ENCODE data around the gene TFR2. TPM values are rescaled to one million over a fixed set of nuclear protein-coding genes. Genes with fewer than 3 reads are reported as not detected.

TFR2 gene
- total and polyA plus RNA-seq, 2 donors: 0.69 to 0.81 TPM

DNA sequence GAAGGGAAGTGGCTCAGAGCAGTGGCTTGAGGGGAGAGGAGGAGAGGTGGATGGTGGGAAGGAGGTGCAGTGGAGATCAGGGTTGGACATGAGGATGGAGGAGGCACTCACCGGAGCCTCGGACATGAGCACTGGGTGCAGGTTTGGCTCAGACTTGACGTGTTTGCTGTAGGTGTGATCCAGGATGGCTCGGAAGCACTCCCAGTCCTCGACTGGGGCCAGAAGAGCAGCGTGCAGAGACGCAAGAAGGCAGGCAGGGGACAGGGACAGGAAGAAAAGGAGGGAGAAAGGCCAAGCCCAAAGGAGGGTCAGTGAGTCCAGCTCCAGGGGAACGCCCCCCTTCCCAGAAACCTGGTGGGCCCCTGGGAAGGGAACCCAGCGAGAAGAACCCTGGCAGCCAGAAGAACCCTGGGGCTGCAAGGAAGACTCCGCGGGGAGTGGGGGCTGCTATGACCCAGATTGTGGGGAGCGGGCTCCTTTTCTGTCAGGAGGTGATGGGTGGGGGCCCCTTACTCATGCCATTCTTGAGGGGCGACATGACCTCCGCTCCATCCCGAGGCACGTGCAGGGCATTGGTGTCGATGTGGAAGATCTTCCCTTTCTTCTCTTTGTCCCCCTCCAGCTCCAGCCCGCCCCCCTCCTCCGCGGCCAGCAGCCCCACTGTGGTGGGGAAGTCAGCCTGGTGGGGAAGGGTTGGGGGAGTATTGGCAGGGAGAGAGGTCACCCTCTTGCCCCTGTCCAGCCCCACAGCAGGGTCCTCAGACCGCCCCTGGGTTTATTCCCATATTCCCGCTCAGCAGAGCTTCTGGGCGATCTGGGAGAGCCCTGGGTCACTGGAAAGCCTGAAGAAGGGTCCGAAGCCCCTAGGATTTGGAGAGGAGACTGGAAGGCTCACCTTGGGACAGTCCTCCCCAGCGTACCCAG lies 13.8 kb upstream of the TFR2 start:
- Histone ChIP-seq H3K36me3 (ENCODE audit: insufficient read depth) (no peaks in the 10 kb centered on the region), H3K27ac (ENCODE audit: low read depth) (no peak overlapping the region), H3K4me1 (ENCODE audit: insufficient read depth) (no peaks in the 10 kb centered on the region), H3K4me3 (ENCODE audit: low read depth, low read length) (no peak overlapping the region)
- WGBS: 46% methylated on average over 25 of the region's 25 CpGs
- DNase-seq (ENCODE audit: extremely low spot score): no peak

DNA sequence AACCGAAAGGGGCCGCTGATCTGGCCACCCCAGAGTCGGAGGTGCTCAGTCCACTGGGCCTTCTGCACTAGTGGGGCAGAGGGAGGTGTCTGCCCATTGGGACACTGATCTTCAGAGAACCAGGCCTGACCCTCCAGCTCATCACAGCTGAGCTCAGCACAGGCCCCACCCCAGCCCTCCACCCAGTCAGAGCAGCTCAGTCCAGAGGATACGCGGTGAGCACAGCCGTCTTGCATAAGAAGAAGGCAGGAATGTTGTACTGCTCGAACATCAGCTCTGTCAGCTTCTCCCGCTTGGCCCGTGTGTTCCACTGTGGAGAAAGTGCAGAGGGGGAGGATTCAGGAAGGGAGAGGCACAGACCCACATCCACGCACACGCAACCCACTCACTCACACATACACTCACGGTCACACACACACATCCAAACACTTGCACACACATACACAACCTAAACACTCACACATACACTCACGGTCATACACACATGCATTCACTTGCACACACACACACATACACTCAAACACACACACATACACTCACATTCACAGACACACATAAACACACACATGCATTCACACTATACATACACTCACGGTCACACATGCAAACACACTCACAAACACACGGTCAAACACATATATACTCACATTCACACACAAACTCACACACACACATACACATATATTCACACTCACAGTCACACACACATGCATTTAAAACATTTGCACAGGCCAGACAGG lies 8.6 kb upstream of the TFR2 start:
- WGBS: 63% methylated on average over 15 of the region's 15 CpGs
- H3K27ac ChIP-seq (ENCODE audit: low read depth): no peak overlapping the region
- DNase-seq (ENCODE audit: extremely low spot score): no peak
- no peak overlapping the region for H3K4me3 ChIP-seq (ENCODE audit: low read depth, low read length)
- no peaks in the 10 kb centered on the region for H3K36me3 ChIP-seq (ENCODE audit: insufficient read depth)
- H3K4me1 ChIP-seq (ENCODE audit: insufficient read depth): no peaks in the 10 kb centered on the region

DNA sequence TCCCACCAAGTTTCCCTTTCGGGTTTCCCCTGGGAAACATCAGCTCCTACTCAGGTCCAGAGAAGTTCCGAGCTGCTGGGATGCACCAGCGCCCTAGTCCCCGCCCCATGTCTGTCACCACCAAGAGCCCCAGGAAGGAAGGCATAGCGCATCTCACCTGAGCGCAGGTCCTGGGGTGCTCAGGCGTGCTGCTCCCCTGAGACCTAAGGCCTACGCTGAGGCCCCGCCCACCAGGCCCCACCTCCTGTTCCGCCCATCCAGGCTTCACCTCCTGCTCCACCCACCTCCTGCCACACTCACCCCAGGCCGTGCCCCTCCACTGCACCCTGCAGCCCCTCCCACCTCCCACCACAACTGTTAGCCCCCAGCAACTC lies 1.2 kb upstream of the TFR2 start:
- 56% methylated on average over 11 of the region's 11 CpGs for WGBS
- DNase-seq (ENCODE audit: extremely low spot score): no peak
- Histone ChIP-seq H3K36me3 (ENCODE audit: insufficient read depth) (no peaks in the 10 kb centered on the region), H3K4me1 (ENCODE audit: insufficient read depth) (no peaks in the 10 kb centered on the region), H3K4me3 (ENCODE audit: low read depth, low read length) (no peak overlapping the region), H3K27ac (ENCODE audit: low read depth) (no peak overlapping the region)

DNA sequence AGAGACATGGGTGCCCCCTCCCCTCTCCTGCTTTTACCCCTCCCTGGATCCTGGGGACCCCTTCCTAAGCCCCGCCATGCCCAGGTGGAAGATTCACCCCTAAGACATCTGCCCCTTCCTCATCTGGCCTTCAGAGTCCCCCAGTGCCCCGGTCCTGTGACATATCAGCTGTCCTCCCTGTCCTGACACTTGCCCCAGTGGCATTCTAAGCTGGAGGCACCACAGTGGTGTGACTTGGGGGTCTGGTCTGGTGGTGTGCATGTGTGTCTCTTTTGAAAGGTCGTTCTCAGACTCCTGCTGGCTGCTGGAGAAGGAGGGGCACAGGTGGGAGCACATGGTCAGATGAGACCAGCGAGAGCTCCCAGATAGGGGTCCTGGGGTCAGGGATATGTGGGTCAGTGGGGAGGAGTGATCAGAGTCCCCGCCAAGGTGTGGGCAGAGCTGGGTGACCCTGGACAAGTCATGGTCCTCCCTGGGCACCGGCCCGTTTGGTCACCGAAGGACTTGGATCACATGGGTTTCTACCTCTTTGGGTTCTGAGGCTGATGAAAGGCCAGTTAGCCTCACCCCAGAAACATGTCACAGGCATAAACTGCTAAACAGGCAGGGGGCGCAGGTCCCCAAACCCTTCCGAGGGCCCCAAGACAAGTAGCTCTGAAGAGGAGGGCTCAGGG lies 645 bp upstream of the TFR2 start:
- H3K4me3 ChIP-seq (ENCODE audit: low read depth, low read length): no peak overlapping the region
- no peak for DNase-seq (ENCODE audit: extremely low spot score)
- WGBS: 81% methylated on average over 10 of the region's 10 CpGs

DNA sequence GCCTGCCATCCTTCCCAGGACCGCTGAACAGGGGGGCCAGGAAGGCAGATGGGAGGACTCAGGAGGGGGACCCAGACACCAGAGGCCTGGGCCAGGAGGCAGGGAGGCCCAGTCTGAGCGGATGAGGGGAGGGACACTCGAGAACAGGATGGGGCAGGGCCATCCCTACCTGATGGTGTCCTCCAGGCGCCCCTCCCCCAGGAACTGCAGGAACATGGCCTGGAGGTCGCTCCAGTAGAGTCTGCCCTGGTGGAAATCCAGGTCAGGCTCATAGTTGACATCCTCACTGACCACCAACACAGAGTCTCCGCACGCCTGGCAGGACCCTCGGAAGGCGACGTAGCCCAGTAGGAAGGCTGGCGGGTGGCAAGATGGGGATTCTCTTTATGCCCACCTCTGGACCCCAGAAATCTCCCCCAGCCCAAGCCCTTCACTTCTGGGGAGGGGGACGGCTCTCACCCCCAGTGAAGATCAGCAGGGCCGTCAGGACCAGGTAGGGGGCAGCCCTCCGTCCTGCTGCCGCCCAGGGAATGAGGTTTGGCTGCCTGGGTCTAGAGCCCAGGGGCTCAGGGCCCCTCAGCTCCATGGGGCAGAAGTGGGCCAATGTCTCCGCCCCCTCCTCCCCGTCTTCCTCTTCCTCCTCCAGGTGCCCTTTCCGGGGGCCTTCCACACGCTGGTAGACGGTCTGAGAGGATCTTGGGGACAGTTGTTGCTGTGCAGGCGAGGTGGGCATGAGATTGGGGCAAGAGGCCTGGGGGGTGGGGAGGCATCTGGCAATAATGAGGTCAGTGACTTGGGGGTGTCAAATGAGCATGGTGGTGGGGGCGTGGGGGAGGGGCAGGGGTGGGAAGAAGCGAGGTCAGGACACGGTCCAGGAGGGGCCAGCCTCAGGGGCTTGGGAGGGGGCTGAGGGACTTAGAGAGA lies 573 bp downstream of the TFR2 start:
- WGBS: 64% methylated on average over 24 of the region's 24 CpGs
- H3K4me1 ChIP-seq (ENCODE audit: insufficient read depth): no peaks in the 10 kb centered on the region
- no peak for DNase-seq (ENCODE audit: extremely low spot score)
- no peak overlapping the region for H3K4me3 ChIP-seq (ENCODE audit: low read depth, low read length)
- H3K36me3 ChIP-seq (ENCODE audit: insufficient read depth): no peaks in the 10 kb centered on the region
- no peak overlapping the region for H3K27ac ChIP-seq (ENCODE audit: low read depth)

More for the DNA sequence above, 645 bp upstream of the TFR2 start:
- Histone ChIP-seq H3K27ac (ENCODE audit: low read depth) (no peak overlapping the region), H3K4me1 (ENCODE audit: insufficient read depth) (no peaks in the 10 kb centered on the region), H3K36me3 (ENCODE audit: insufficient read depth) (no peaks in the 10 kb centered on the region)

DNA sequence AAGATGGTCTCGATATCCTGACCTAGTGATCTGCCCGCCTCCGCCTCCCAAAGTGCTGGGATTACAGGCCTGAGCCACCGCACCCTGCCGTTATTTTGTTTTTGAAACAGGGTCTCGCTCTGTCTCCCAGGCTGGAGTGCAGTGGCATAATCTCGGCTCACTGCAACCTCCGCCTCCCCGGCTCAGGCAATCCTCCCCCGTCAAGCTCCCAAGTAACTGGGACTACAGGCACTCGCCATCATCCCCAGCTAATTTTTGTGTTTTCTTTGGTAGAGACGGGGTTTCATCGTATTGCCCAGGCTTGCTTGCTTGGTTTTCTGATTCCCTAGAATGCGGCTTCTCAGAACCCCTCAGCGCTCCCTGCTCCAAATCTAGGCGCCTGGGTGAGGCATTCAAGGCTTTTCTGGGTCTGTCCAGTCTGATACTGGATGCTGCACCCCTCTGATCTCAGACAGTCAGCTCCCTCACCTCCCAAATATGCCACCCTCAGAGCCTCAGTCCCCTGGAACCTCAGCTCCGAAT lies 1.3 kb downstream of the TFR2 start:
- WGBS: 75% methylated on average over 17 of the region's 17 CpGs
- Histone ChIP-seq H3K4me3 (ENCODE audit: low read depth, low read length) (no peak overlapping the region), H3K27ac (ENCODE audit: low read depth) (no peak overlapping the region), H3K36me3 (ENCODE audit: insufficient read depth) (no peaks in the 10 kb centered on the region), H3K4me1 (ENCODE audit: insufficient read depth) (no peaks in the 10 kb centered on the region)
- DNase-seq (ENCODE audit: extremely low spot score): no peak

DNA sequence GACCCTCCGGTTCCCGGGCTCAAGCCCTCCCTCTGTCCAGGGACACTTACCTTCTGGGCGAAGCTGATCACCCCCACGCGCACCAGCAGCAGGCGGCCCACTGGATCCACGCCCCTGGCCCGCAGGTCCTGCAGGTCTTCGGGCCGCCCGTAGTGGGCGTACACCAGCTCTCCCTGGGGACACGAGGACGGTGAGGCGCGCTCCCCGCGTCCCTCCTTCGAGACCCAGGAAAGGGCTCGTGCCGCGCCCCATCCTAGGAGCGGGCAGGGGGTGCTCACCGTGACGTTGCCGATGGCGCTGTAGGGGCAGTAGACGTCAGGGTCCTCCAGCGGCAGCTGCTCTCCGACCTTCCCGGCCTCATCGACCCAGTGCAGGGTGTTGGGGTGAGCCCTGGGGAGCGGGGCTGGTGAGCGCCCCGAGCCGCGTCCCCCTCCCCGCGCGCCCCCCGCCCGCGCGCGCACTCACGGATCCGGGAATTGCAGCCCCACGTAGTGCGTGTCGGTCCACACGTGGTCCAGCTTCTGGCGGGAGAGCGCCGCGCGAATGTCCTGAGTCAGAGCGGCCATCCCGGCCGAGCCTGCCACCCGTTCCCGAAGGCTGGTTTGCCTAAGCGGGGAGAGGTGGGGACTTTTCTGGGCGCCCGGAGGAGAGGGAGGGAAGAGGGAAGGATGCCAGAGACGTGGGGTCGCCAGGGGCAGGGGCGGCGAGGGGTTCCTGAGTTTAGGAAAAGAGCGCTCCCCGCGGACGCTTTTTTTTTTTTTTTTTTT lies 8.2 kb downstream of the TFR2 start:
- WGBS: 1% methylated on average over 72 of the region's 72 CpGs
- H3K36me3 ChIP-seq (ENCODE audit: insufficient read depth): no peaks in the 10 kb centered on the region
- DNase-seq (ENCODE audit: extremely low spot score): no peak
- H3K4me3 ChIP-seq (ENCODE audit: low read depth, low read length): peak overlapping the region; percentile 44
- H3K4me1 ChIP-seq (ENCODE audit: insufficient read depth): no peaks in the 10 kb centered on the region
- no peak overlapping the region for H3K27ac ChIP-seq (ENCODE audit: low read depth)

DNA sequence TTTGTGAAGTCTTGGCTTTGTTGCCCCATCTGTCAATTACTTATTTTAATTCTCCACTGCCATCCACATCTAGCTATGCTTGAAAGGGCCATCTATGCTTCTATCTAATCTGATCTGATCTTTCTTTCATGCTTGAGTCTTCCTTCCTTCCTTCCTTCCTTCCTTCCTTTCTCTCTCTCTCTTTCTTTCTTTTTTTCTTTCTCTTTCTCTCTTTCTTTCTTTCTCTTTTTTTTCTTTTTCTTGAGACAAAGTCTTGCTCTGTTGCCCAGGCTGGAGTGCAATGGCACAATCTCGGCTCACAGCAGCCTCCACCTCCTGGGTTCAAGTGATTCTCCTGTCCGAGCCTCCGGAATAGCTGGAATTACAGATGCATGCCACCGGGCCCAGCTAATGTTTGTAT lies 11.3 kb downstream of the TFR2 start:
- WGBS: 92% methylated on average over 4 of the region's 4 CpGs
- Histone ChIP-seq H3K4me1 (ENCODE audit: insufficient read depth) (no peaks in the 10 kb centered on the region), H3K27ac (ENCODE audit: low read depth) (no peak overlapping the region), H3K4me3 (ENCODE audit: low read depth, low read length) (no peak overlapping the region), H3K36me3 (ENCODE audit: insufficient read depth) (no peaks in the 10 kb centered on the region)
- no peak for DNase-seq (ENCODE audit: extremely low spot score)

DNA sequence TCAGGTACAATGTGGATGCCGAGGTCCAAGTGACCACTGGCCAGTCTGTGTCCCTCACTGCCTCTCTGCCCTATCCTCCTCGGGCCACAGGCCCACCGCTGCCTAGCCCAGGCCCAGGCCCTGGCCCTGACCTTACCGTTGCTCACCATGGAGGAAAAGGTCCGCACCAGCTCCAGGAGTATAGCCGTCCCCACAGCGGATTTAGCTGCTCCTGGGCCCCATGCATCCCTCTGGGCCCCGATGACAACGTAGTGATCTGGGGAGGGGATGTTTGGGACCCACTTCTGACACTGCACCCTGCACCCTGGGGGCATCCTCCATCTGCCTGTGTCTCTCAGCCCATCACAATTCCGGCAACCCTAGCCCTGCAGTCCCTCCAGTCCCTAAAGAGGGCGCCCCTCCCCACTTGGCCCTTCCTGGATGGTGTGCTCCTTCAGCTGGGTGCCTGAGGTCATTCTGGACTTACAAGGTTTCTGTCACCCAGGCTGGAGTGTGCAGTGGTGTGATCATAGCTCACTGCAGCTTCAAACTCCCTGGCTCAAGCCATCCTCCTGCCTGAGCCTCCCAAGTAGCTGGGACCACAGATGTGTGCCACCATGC lies 12.1 kb downstream of the TFR2 start:
- H3K4me3 ChIP-seq (ENCODE audit: low read depth, low read length): no peak overlapping the region
- WGBS: 76% methylated on average over 11 of the region's 11 CpGs
- H3K27ac ChIP-seq (ENCODE audit: low read depth): no peak overlapping the region
- no peaks in the 10 kb centered on the region for H3K4me1 ChIP-seq (ENCODE audit: insufficient read depth)
- DNase-seq (ENCODE audit: extremely low spot score): no peak
- H3K36me3 ChIP-seq (ENCODE audit: insufficient read depth): no peaks in the 10 kb centered on the region

DNA sequence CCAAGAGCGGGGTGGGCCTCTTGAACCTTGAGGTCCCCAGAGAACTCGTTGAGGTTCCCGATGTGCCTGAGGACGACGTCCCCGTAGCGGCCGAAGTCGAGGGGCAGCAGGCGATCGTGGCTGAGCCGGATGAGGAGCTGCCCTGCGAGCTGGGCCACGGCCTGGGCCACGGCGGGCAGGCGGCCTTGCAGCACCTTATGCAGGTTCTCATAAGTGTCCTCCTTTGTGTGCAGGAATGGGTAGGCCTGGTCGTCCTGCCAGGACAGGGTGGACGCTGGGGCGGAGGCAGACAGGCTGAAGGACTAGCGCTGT lies 14.2 kb downstream of the TFR2 start:
- no peak for DNase-seq (ENCODE audit: extremely low spot score)
- H3K27ac ChIP-seq (ENCODE audit: low read depth): no peak overlapping the region

DNA sequence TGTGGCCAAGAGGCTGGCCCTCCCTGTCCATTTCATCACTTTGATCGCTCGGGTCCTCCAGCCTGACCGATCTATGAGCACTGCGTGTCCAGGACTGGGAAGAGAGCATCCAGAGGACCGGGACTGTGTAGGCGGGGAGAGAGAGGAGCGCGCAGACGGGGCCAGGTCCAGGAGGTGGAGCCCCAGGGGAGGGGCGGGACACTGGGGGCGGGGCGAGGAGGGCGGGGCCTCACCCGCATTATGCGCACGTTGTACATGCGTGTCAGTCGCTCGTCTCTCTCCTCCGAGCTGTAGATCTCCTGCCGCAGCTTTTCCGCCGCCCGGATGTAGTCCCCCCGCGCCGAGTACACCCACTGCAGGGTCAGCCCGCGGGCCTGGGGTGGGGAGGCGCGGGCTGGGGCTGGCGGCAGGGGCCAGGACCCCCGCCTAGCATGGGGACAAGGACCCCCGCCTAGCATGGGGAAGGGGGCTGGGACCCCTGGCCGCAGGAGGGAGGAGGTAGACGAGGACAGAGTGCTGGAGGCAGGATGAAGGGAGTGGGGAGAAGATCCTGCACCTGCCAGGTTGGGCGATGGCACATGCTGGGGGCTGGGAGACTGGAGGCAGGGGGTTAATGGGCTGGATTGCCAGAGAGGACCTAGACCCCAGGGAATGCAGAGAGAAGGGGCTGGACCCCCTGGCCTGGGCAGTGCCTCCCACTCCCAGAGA lies 14.7 kb downstream of the TFR2 start:
- Histone ChIP-seq H3K27ac (ENCODE audit: low read depth) (no peak overlapping the region), H3K36me3 (ENCODE audit: insufficient read depth) (no peaks in the 10 kb centered on the region), H3K4me3 (ENCODE audit: low read depth, low read length) (peak overlapping the region; percentile 24), H3K4me1 (ENCODE audit: insufficient read depth) (no peaks in the 10 kb centered on the region)
- 4% methylated on average over 37 of the region's 37 CpGs for WGBS
- DNase-seq (ENCODE audit: extremely low spot score): no peak

More for the DNA sequence above, 14.2 kb downstream of the TFR2 start:
- no peaks in the 10 kb centered on the region for H3K4me1 ChIP-seq (ENCODE audit: insufficient read depth)
- WGBS: 87% methylated on average over 21 of the region's 21 CpGs
- H3K4me3 ChIP-seq (ENCODE audit: low read depth, low read length): no peak overlapping the region
- no peaks in the 10 kb centered on the region for H3K36me3 ChIP-seq (ENCODE audit: insufficient read depth)

DNA sequence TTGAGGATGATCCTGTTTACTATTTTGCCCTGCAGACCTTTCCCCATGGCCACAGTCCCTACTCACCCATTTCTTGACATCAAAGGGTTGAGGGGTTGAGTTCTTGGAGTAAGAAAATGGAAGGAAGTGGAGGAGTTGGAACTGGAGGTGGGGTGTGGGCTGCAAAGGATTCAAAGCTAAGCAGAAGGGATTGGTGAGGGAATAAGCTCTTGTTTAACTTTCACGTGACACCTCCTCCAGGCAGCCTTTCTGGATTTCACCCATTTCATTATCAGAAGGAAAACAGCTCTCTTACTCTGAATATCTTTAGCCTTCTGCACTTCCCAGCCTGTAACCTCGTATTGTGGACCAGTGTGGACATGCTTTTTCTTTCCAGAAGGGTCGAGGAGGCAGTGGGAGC lies 15.3 kb downstream of the TFR2 start:
- no peaks in the 10 kb centered on the region for H3K4me1 ChIP-seq (ENCODE audit: insufficient read depth)
- 16% methylated on average over 3 of the region's 3 CpGs for WGBS
- no peaks in the 10 kb centered on the region for H3K36me3 ChIP-seq (ENCODE audit: insufficient read depth)
- DNase-seq (ENCODE audit: extremely low spot score): no peak
- H3K27ac ChIP-seq (ENCODE audit: low read depth): no peak overlapping the region
- no peak overlapping the region for H3K4me3 ChIP-seq (ENCODE audit: low read depth, low read length)

Data from urinary bladder (tissue), 4 donors.